ENCODE data around the gene ATAD3C. TPM values are rescaled to one million over a fixed set of nuclear protein-coding genes. Genes with fewer than 3 reads are reported as not detected.
A peak's percentile ranks its signal among the peaks of the same experiment; 100 is the strongest.
"Not testable (repeated sequence)": the region's sequence is repeated elsewhere in the genome, so short reads cannot be mapped to it uniquely, and the experiment has no call there.

Gene ATAD3C
- total and polyA plus RNA-seq, 2 of the 8 experiments (the other 6 are each of a cell fraction or from before 2014, with no cell fraction given) = 2.0 to 2.7 TPM

- not testable (repeated sequence) for FAIRE-seq; H3K18ac ChIP-seq (ENCODE audit: extremely low read depth, low read length); H3K79me2 ChIP-seq (ENCODE audit: control insufficient read depth in 1 of 2, insufficient read depth in 2 of 2, low read length in 2 of 2); H3K14ac ChIP-seq (ENCODE audit: insufficient read length); H3K23me2 ChIP-seq (ENCODE audit: low read depth, low read length); H3K4ac ChIP-seq (replicated peaks; ENCODE audit: insufficient read length, low read depth, low read length); H3K27ac ChIP-seq (ENCODE audit: low read depth, low read length); H3K56ac ChIP-seq (replicated peaks; ENCODE audit: insufficient read length, low read depth, low read length); H4K91ac ChIP-seq (replicated peaks; ENCODE audit: insufficient read length, low read length); H2AFZ ChIP-seq (ENCODE audit: low read length); H3K23ac ChIP-seq (ENCODE audit: insufficient read length); H3K4me3 ChIP-seq (ENCODE audit: extremely low read depth in 1 of 4, insufficient read depth in 2 of 4, low read depth in 3 of 4, low read length in 4 of 4); DNase-seq (ENCODE audit: low read depth in 1 of 2, low spot score in 2 of 2); H3K9ac ChIP-seq (replicated peaks in 1 of 4; ENCODE audit: extremely low read depth in 1 of 4, low read depth in 3 of 4, low read length in 3 of 4); H2BK15ac ChIP-seq (ENCODE audit: low read length); H3K27me3 ChIP-seq (replicated peaks in 1 of 4; ENCODE audit: control insufficient read depth in 3 of 4, extremely low read depth in 1 of 4, insufficient read depth in 3 of 4, low read length in 3 of 4); H2AK5ac ChIP-seq (ENCODE audit: low read depth, low read length); H3K9me3 ChIP-seq (ENCODE audit: insufficient read depth in 2 of 2, low read depth in 1 of 2, low read length in 1 of 2); H2BK5ac ChIP-seq (ENCODE audit: low read depth, low read length); H4K5ac ChIP-seq (ENCODE audit: insufficient read length, low read depth, low read length); H2BK120ac ChIP-seq (replicated peaks; ENCODE audit: low read depth, low read length); H4K8ac ChIP-seq (ENCODE audit: extremely low read depth, insufficient read depth, low read length); H2BK20ac ChIP-seq (ENCODE audit: low read length); H3K4me1 ChIP-seq (replicated peaks in 1 of 4; ENCODE audit: control insufficient read depth in 3 of 4, insufficient read depth in 4 of 4, low read length in 3 of 4); H3K79me1 ChIP-seq (ENCODE audit: low read depth, low read length); H3K4me2 ChIP-seq (ENCODE audit: insufficient read depth in 1 of 2, low read depth in 2 of 2, low read length in 2 of 2); H2BK12ac ChIP-seq (ENCODE audit: low read depth, low read length)
- 96% methylated on average over 14 of the region's 30 CpGs; no CpG with 5 or more reads in 1 of the 2 experiments for WGBS, 2 experiments (ENCODE audit: extremely low coverage in 1 of 2, insufficient coverage in 1 of 2, insufficient read length in 1 of 2, insufficient replicate concordance in 2 of 2, low coverage in 1 of 2, low lambda C conversion rate in 2 of 2, missing lambda C conversion rate in 1 of 2)
- POLR2A ChIA-PET (ENCODE audit: partially characterized antibody) = interaction anchor here (1.2 kb wide), 1 partner anchor 96 kb away, joined by 3 read pairs; no protein-coding TSS in a partner anchor
- CTCF ChIA-PET (ENCODE audit: partially characterized antibody) = interaction anchor here (1.5 kb wide), 1 partner anchor 10 kb away, joined by 4 read pairs; no protein-coding TSS in a partner anchor
- 0 out of 2 replicates have a peak, but pooled peaks have one; percentile 67 for TF ChIP-seq EGR1 (IDR thresholded peaks at IDR 0.05; ENCODE audit: borderline replicate concordance, low read depth, low read length)
- peaks cover 0 to 12% of the 10 kb centered on the region in 2 experiments for H4K20me1 ChIP-seq (replicated peaks in 1 of 2; ENCODE audit: control insufficient read depth in 1 of 2, insufficient read depth in 2 of 2, low read length in 2 of 2)
- peaks cover 13 to 57% (median 35%) of the 10 kb centered on the region in 4 experiments for H3K36me3 ChIP-seq (ENCODE audit: control insufficient read depth in 2 of 4, insufficient read depth in 4 of 4, low read length in 3 of 4)
Measured at GRCh38 chr1:1481811-1482210, 32.3 kb downstream of the ATAD3C start.

Data from H1 (cell line).